GM19395 (cell line): ENCODE results near the gene DLGAP1.
A peak's percentile ranks its signal among the peaks of the same experiment; 100 is the strongest.
"Not testable (repeated sequence)": the region's sequence is repeated elsewhere in the genome, so short reads cannot be mapped to it uniquely, and the experiment has no call there.

ENCODE experiments used
- ATAC-seq: cut with Tn5 transposase; IDR thresholded peaks from one replicate; pipeline ENCODE4 v1.9.1; 2021; ENCODE audit warnings: mild to moderate bottlenecking, moderate library complexity; ENCODE audit not compliant: unreplicated experiment

The DLGAP1 gene

DNA sequence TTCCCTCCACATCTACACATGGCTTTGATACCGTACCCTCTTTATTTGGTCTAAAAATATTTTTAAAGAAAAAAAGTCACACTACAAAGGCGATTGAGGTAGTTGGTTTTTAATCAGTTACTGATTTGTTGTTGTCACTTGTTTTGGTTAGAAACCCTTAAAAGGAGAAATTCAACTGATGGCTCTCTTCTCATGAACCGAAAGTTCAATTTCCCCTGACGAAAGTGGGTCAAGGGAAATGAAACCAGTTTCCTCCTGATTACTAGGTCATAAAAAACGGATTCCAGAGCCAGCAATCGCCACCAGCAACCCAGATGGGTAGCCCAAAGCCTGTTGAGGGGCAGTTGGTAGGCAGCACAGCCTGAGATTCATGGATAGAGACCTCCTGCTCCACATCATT, 63.2 kb downstream of the DLGAP1 start:
- ATAC-seq = peak; percentile 56

DNA sequence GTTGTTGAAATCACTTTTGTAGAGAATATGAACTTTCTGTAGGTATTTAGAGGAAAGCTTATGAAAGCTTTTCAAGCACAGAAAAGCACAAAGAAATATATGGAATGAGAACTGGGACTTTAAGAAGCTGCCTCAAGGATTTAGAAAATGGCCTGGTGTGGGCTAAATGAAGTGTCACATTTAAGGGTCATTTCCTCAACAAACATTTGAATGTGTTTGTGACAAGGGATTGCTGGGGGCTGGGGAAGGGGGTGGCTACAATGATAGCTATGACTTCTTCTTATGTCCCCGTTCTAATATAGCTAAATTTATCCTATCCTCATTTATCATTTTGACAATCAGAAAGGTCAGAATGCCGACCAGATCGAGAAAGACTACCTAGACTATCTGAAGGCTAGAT, 69.2 kb downstream of the DLGAP1 start:
- ATAC-seq = no peak

DNA sequence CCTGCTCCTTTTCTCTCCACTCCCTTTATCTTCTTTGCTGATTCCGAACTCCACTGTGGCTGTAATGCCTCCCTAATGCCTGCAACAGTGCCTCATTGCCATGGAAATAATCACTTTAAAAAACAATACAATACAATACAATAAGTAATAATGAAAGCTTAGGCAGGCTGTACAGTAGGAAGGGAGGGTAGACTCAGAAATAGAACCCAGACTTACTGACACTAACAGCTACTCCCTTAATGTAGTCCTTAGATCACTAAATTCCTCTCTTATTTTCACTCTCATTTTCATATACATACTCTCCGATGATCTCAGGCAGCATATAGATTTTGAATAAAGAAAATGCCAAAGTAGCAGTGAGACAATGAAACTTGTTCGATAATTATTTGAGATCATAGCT, 70.2 kb downstream of the DLGAP1 start:
- ATAC-seq = no peak

DNA sequence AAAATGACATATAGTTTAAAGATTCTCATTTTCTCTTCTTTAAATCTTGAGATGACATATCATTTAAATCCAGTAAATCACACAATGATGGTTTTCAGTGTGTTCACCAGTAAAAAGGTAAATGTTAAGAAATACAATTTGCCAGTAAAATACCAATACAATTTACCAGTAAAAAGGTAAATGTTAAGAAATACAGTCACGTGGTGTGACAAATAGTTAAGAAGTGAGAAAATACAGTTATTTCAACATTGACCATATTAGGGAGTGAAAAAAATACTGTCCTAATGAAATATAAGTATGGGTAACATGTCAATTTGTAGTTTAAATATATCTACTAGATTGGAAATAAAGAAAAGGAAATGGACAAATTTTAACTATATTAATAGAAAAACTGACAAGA, 80.5 kb downstream of the DLGAP1 start:
- ATAC-seq = no peak

DNA sequence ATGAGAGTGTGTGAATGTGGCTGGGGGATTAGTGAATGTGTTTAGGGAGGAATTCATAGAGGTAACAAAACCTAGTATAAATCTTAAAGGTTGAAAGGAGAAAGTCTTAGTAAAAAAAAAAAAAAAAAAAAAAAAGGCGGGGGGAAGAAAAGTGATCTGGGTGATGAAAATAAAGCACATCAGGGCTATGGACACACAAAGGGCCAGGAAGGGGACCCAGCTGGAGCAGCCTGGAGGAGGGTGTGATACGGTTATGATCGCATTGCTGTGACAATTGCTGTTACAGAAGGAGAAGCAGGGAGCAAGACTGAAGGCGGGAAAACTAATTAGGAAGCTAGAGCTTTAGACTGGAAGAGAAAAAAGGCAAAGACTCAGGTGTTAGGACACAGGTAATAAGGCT, 85.4 kb downstream of the DLGAP1 start:
- no peak for ATAC-seq

DNA sequence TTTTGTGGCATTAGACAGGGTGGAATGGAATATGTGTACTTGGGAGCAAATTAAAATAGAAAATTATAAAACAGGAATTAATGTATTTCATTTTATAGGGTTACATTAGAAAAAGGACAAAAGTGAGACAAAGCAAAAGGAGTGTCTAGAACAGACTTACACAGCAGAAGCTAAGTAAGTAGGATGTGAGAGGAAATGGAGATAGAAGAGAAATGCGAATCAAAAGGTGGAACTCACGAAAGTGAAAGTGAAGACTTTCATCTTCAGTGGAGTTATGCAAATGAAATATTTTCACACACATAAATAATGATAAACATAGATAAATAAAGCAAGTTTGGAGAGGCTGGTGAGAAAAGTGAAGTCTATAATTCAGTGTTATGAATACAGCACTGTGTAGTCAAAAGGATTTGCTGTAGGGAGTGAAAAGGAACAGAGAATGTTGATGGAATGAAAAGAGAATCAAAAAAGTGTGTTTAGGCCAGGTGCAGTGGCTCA, 94.8 kb downstream of the DLGAP1 start:
- ATAC-seq = no peak

DNA sequence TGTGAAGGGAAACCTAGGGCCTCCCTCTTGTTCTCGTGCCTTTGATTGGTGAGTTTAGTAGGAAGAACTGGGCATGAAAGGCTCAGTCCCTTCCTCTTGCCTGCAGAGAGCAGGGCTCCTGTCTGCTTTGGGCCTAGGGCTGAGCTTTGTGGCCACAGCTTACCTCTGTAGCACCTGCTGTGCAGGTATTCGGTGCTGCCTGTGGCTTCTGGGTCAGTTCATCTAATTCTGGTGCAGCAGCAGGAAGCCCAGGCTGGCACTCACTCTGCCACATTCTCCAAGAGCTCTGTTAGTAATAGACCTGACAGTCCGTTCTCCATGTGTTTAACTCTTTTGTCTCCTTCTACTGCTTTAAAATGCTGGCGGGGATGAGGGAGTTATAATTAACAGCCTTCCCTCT, 96.5 kb downstream of the DLGAP1 start:
- ATAC-seq = no peak

DNA sequence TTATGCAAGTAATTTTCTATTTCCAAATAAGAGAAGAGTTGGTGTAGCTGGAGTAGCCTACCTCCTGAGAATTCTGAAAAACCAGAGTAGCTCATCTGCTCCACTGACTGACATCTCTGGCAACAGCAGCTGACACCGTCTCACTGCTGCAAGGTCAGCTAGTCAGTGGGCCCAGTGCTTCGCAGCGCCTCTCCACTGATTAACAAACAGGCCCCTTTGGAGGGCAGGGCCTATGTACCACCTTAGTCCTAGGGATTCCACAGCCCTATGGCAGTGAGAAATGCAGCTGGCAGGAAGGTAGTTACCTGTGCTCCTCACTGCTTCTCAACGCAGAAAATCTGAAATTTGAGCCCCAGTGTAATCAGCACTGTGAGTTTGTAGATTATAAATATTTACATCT, 97.5 kb downstream of the DLGAP1 start:
- no peak for ATAC-seq

DNA sequence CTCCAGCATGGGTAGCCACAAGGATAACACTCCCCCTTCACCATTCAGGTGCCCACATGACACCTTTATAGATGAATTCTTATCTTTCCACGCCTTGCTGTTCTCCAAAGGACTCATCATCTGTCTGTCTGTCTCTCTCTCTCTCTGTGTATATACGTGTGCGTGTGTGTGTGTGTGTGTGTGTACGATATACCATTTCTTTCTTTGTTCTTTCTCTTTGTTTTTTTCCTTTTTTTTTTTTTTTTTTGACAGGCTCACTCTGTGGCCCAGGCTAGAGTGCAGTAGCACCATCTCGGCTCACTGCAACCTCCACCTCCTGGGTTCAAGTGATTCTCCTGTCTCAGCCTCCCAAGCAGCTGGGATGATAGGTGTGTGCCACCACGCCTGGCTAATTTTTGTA, 98.2 kb downstream of the DLGAP1 start:
- no peak for ATAC-seq

DNA sequence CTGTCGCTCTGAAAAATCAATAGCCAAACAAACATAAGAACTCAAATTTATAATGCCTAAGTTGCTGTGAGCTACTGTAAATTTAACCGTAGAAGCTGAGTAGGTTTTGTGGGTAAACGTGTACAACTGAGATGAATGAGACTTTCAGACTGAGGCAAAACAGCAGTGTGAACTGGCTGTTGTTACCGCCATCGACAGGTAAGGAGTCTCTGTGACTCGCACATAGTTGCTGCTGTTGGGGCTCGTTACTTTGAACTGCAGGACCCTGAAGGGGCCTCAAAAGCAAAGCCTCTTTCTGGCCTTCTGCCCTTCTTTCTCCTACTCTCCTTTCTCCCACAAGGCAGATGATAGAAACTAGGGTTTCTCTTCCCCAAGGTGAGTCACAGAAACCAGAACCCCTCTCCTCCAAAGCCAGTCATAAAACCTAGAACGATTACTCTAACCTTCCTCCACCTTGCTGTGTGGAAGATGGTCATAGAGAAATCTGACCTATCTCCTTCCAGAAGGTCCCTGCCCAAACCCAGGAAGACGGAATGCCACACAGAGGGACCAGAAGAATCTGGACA, 101.2 kb downstream of the DLGAP1 start:
- peak; percentile 52 for ATAC-seq

DNA sequence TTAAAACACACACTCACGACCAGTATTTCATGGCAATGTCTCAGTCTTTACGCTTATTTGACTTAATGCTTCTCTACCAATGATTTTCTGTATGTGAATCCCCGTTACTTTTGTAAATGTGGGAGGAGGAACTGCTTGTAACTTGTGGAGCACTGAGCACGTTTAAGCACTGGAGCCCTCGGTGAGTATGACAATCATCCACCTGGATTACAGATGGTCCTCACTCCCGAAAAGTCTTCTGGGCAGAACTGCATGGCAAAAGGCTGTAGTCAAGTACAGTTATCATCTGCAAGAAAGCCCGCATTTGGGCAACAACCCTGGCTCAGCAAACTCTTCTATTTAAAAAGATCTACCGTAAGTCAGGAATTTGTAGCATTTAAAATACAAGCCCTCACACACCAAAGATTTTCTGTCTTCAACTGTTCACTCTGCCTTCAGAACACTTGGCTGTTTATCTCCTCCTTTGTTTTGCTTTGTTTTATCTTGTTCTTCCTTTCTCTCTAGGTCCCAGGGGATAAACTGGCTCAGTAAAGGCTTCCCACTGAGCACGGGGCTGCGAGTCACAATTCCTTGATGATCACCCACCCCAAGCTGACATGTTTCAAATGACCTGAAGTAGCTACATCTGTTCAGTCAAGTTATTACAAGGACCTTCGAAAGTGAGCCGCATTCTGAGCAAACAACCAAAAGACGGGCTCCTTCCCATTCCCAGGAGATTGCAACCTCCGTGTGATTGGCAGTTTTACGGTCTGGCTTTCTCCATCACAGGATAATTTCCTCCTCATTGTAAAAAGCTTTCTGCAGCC, 102.2 kb downstream of the DLGAP1 start:
- no peak for ATAC-seq

DNA sequence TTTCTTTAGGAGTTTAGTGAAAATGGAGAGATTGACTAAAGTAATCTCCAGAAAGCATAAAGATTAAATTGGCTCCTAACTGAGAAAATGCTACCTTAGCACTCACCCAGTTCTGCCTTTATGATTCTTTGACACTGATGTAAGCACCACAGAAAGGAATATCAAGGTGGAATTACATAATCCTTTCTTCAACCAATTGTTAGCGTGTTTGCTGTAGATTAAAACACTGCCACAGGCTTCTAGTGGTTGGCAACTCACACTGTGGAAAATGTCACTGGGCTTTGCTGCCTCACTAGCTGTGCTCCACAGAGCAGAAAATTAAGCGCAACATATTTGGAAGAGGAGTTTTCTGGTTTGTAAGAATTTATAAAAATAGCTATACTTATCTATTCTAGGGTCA, 104.1 kb downstream of the DLGAP1 start:
- ATAC-seq = no peak

DNA sequence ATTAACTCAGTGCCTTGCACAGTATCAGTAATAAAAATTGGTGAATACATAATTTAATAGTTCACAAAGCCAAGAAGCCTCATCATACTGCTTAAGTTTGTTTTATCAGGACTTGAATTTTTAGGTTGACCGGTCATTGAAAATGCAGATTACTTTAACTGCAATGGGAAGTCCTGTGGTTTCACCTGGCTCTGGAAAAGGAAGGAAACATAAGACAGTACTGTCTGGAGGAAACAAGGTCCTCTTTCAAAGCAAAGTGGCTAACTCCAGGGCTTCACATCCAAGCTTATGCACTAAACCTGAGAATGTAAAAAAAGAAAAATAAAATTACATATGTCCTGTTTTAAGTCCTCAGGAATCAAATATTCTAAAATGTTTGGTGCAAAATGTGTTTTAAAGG, 119.7 kb downstream of the DLGAP1 start:
- ATAC-seq = no peak

DNA sequence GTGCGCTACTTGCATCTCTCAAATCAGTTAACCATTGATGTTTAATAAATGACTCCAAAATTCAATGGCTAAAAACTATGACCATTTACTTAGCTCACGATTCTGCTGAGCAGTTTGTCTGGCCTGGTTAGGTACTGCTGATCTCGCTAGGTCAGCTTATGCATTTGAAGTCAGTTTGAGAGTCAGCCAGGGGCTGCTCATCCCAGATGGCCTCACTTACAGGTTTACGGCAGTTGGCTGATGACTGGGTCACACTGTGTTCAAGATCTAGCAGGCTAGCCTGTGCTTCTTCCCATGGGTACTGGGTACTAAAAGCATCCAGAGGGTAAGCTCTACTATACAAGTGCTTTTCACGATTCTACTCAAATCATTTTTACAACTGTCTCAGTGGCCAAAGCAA, 122.1 kb downstream of the DLGAP1 start:
- ATAC-seq = no peak

DNA sequence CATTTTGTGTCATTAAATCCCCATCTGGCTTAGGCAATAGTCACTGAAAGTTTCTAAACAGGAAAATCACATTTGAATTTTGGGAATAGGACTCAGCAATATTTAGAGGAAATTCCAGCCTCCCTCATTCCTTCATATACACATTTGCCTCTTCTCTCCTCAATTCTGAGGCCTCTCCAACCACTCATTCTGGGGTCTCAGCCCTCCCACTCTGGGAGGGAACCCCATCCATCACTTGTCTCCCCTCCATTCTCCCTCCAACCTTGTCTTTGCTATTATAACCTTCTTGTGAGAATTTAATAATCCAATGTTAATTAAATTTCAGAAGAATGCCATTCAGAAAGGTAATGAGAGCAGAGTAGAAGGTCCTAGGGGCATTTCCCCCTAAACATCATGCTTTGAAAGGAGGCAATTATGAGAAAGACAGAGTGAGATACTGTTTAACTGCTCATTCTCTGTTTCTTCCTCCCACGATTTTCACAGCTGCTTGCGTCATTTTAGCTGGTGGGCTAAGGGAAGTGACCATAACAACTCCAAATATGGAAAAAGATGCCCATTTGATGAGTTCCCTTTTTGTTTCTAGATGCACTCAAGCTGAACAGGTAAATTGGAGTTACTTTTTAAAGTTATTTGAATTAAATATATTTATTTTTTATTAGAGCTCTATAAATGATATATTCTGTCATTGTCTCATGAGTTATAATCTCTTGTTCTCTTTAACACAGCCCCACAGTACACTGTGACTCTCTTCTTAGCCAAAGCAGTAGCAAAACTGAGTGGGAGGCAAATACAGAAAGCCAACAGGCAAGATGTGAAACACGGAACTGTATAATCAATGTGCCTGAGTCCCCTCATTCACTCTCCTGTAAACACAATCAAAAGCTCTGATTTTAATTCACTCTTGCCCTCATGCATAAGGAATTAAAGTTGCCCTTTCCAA, 135.1 kb downstream of the DLGAP1 start:
- ATAC-seq = peak; percentile 73

DNA sequence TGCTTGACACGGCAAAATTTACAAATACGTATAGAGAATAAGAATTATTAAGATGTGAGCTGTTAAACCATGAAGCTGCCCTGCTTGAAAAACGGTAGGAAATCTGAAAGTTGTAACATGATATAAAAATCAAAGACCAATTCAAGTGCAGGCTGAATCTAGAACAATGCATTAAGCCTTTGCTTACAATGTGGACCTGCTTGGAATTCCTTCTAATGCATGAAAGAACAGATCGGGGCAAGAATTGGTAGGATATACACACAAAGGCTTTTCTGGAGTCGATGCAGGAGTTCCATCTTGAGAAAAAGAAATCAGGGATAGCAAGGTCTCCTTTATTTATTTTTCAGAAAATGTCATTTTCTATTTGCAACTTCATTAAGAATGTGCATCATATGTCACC, 136.8 kb downstream of the DLGAP1 start:
- no peak for ATAC-seq

DNA sequence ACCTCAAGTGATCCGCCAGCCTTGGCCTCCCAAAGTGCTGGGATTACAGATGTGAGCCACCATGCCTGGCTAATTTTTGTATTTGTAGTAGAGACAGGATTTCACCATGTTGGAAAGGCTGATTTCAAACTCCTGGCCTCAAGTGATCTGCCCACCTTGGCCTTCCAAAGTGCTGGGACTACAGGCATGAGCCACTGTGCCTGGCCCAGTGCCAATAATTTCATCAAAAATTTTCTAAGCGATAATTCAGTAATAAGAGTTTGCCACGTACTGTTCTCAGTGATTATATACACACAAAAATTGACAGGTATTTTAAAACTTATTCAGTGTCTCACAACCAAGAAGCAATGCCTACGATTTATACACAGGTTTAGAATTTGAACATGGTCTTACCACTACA, 143.2 kb downstream of the DLGAP1 start:
- ATAC-seq = not testable (repeated sequence)

DNA sequence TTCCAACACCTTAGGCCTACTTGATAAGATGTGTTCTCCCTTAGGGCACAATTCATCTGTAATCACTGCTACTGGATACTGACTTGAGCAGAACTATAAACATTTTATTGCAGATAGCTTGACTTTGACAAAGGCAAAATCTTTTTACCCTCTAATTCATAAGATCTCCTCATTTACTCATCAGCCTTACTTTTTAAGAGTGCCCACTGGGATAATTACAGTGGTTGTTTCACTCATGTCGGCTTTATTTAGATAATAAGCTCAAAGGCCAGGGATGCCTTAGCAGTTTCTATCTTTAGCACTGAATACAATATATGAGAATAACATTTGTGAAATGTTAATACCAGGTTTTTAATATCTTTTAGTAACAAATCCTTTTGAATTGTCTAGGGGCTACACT, 144.0 kb downstream of the DLGAP1 start:
- ATAC-seq = no peak

DNA sequence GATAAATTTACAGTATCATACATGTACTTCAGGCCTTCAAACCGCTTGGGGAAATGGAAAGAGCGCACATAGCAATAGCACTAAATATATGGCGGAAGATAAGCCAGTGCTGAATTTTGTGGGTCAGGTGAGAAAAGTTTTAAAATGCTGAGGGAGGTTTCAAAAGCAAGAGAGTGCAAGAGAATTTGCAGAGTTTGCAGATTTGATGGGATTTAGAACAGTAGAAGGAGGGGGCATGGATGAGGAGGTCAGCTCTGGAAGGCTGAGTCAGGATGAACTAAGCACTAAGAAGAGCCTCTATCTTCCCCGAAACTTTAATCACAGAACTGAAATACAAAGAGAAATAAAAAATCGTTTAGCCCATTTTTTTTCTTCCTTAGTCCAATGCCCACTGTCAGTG, 145.9 kb downstream of the DLGAP1 start:
- ATAC-seq = no peak

DNA sequence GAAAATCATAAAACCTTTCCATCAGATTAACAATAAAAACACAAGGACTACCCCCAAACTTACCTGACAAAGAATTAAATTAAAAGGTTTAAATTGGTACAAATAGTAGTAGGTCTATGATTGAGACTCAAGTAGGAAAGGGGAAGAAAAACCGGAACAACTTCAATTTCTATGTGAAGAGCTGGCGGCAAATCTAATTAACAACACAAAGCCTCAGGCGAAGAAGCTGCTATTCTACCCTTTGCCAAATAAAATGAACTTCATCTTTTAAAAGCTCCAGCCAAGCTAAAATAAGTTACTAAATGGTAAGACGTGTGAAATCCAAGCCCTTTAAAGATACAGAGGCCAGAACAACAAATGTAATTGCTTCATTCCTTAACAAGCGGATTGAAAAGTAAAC, 146.5 kb downstream of the DLGAP1 start:
- no peak for ATAC-seq

DNA sequence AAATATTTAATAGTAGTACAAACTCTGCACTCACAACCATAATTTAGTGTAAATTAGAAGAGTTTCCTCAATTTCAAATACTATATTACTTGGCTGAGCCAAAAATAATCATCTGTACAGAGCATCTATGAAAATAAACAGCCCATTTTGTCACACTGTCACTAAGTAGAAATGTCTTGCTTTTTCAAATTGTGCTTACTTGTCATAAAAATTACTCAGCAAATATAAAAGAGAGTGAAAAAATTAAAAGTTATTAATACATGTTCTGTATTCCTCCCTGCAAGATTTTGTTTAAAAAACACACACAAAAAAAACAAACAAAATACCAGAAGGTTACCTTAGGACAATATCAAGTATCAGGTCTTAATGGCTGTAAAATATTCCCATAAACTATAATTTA, 155.7 kb downstream of the DLGAP1 start:
- no peak for ATAC-seq

DNA sequence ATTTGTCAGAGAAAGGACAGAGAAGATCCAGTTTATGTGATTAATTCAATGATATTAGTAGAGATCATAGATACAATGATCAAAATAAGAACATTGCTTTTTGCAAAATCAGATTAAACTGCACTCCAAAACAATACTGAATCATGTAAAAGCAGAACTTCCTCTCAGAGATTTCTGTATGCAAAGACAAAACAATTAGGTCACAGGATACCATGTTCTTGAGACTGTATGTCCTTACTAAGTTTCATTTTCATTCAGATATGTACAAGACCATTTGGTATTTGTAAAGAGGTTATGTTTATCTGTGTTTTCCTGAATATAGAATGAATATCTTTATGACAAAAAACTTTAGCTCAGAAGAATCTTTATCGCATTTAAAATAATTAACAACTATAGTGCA, 161.8 kb downstream of the DLGAP1 start:
- peak; percentile 68 for ATAC-seq
